GM13976 (cell line): ENCODE measurements around the gene FBXO40.

Experiments
- DNase-seq: peaks from one replicate; pipeline ENCODE4 v3.0.0; 2012; ENCODE audit warnings: low spot score
- in situ Hi-C: fragments of 300-500 bp; cut with MboI; formaldehyde crosslinking; loops from one replicate; pipeline ENCODE4 v1.12.0; 2022; ENCODE audit warnings: low sequenced_read_pairs, mixed read lengths, inconsistent platforms; ENCODE audit not compliant: unreplicated experiment
- TF ChIP-seq, protein P1 (sequence below): IDR thresholded peaks from 2 replicates; pipeline ENCODE4 v1.5.1; 2012; ENCODE audit warnings: borderline replicate concordance, mild to moderate bottlenecking; ENCODE audit not compliant: insufficient read depth; ENCODE audit errors: extremely low read depth, missing control alignments, control extremely low read depth

Gene FBXO40, protein sequence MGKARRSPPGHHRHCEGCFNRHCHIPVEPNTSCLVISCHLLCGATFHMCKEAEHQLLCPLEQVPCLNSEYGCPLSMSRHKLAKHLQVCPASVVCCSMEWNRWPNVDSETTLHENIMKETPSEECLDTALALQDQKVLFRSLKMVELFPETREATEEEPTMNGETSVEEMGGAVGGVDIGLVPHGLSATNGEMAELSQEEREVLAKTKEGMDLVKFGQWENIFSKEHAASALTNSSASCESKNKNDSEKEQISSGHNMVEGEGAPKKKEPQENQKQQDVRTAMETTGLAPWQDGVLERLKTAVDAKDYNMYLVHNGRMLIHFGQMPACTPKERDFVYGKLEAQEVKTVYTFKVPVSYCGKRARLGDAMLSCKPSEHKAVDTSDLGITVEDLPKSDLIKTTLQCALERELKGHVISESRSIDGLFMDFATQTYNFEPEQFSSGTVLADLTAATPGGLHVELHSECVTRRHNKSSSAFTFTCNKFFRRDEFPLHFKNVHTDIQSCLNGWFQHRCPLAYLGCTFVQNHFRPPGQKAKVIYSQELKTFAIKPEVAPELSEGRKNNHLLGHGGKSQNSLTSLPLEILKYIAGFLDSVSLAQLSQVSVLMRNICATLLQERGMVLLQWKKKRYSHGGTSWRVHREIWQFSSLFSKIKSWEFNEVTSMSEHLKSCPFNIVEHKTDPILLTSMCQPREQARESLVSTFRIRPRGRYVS

DNA sequence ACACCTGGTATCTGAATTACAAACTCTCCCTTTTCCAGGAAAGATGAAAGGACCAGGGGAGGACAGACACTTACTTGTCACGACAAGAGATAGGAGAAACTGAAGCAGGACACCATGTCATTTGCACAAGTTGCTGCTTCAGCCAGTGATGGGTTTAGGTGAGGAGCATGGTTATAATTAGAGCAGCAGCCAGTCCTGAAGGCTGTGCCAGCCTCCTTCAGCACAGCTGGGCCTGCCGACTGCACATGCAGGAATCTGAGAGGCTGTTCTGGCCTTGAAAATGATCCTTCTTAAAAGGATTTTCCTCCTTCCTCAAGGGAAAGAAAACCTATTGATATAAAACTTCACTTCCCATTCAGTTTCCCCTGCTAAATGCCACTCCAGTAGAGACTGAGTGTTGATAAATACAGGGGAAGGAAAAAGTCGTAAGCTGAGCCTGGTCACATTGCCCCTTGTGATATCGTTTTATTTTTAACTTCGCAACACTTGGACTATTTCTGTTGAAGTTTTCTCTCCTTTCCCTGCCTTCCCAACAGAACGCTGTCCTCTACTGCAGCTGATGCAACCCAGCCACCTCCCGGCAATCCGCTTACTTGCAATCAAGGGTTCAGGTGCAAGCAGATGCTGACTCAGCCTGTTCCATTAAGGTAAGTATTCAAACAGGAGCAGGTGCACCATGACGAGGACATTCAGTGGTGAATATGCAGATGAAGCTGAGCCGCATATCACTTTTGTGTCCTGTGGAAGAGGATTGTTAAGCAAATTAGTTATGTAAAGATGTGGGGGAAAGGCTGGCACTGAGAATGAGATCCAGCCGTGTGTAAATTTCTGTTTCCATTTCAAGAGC is at the start of gene FBXO40:
FBXO40 (plus strand) TSS at position 524 of the 847 bp plus-strand sequence. CDS start 27,197 bp downstream, outside the sequence.
- in situ Hi-C loops = no loop called here
- no peak for DNase-seq
- TF ChIP-seq, protein P1, sequence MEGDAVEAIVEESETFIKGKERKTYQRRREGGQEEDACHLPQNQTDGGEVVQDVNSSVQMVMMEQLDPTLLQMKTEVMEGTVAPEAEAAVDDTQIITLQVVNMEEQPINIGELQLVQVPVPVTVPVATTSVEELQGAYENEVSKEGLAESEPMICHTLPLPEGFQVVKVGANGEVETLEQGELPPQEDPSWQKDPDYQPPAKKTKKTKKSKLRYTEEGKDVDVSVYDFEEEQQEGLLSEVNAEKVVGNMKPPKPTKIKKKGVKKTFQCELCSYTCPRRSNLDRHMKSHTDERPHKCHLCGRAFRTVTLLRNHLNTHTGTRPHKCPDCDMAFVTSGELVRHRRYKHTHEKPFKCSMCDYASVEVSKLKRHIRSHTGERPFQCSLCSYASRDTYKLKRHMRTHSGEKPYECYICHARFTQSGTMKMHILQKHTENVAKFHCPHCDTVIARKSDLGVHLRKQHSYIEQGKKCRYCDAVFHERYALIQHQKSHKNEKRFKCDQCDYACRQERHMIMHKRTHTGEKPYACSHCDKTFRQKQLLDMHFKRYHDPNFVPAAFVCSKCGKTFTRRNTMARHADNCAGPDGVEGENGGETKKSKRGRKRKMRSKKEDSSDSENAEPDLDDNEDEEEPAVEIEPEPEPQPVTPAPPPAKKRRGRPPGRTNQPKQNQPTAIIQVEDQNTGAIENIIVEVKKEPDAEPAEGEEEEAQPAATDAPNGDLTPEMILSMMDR = no peak

DNA sequence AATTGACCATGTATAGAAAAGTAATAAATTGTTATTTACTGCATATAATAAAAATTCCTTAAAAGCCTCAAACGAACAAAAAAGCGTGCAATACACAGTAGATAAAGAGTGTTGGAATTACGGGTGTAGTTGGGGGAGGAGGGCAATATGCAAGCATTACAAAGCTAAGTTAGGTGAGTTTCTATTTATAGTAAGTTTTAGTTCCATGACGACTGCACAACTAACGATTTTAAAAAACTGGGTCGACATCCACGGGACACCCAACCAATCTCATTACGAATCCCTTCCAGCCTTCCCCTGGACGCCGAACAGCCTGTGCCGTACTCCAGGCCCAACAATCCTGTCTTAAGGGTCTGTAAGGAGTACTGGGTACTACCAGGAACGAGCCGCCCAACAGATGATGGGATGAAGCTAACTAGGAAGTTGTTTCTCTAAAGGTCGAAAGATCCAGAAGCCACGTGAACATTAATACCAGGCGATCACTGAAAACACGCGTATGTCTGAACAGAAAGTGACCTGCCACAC is 48.1 kb upstream of the FBXO40 start:
- no peak for DNase-seq
- in situ Hi-C loops = loop anchor here (25.0 kb wide), 1 partner anchor 567 kb away; no protein-coding TSS in a partner anchor
- TF ChIP-seq, protein P1 = no peak

DNA sequence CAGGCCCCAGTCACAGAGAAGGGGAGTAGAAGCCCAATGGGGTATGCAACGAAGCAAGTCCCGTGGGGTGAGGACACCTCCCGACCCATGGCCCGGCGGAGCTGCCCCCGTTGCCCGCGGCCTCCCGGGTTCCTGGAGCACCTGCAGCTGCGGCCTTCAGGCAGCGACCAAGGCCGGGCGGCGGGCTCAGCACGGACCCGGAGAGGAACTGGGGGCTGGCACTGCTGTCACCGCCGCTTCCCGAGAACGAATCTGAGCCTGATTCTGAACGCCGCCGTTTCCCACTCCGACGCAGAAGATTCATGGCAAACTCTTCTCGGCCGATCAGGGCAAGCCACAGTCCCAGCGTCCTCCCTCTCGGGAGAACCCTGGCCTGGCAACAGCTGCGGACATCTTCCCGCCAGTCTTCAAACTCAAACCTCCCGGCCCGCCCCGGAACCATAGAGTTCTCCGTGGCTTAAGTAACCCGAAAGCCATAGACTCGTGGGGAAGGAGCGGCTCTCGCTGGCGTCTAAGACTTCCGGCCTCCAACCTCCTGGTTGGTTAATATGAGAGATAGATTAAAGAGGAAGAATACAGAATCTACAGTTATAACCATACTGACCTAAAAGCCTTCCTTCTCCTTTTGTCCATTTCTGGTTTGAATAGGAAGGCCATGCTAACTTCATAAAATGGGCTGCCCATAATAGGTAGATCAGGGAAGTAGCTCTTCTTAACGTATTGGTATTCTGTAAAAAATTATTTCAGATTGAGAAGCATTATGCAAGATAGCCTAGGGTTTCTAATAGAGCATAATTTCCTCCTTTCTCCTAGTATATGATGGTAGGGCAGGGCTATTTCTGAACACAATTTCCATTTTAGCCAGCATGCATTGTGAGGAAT is 47.4 kb upstream of the FBXO40 start, which contains the start of gene POLQ:
POLQ (minus strand) TSS at position 415 of the 882 bp plus-strand sequence; CDS start at position 304, 111 bp downstream.
- in situ Hi-C loops = loop anchor here (25.0 kb wide), 1 partner anchor 566 kb away; no protein-coding TSS in a partner anchor
- TF ChIP-seq, protein P1 = no peak
- peak; percentile 92 for DNase-seq

DNA sequence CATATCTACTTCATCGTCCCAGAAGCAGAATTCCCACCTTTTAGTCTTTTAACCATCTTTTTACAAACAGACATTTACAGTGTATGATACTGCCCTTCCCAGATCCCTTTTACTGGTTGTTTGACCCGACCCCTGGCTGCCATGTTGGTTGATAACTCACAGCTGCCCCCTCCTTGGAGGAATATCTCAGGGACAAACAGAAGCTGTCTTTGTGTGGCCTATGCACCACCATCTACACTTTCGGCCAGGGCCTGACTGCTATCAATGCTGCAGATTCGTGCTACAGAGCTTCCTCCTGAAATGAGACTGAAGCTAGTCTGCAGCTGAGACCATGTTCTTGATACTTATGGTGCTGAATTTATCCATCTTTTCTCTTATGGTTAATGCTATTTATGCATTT is 40.8 kb upstream of the FBXO40 start:
- no peak for DNase-seq
- in situ Hi-C loops = loop anchor here (25.0 kb wide), 2 partner anchors 435 to 710 kb away; no protein-coding TSS in a partner anchor
- TF ChIP-seq, protein P1 = no peak

DNA sequence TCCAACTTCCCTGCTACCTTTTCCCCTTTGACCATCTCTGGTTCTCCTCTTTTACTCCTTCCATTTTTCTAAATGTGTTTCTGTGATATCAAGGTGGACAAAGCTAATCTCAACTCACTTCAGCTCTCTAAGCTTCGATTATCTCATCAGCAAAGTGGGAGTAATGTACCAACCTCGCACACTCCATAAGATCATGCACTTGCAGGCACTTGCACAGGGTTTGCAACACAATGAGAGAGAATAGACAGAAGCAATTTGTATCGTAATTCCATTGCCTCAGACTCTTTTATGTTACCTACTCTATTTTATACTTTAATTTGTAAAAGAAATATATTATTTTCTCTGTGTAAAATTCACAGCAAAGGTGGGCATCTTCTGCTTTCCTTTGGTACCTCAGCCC is 40.4 kb upstream of the FBXO40 start:
- in situ Hi-C loops = loop anchor here (25.0 kb wide), 2 partner anchors 435 to 710 kb away; no protein-coding TSS in a partner anchor
- TF ChIP-seq, protein P1 = no peak
- no peak for DNase-seq
